K562 (cell line): Measurements from ENCODE around the gene CBX4. TPM values are rescaled to one million over a fixed set of nuclear protein-coding genes. Genes with fewer than 3 reads are reported as not detected.

Experiments used
- ATF7 ChIP-seq: fragments of 450-650 bp; IDR thresholded peaks from 2 replicates; pipeline ENCODE4 v1.7.1; 2014; ENCODE audit warnings: mild to moderate bottlenecking, moderate library complexity
- DPF2 ChIP-seq: fragments of 450-650 bp; IDR thresholded peaks from 2 replicates; pipeline ENCODE4 v1.6.1; 2016
- ELF1 ChIP-seq: fragments of 200-800 bp; sonication (Bioruptor generic); IDR thresholded peaks from 2 replicates; pipeline ENCODE4 v1.6.1; 2016; ENCODE audit warnings: missing genetic modification characterization, missing compliant biosample characterization
- FOXJ2 ChIP-seq: fragments of 200-800 bp; sonication (Bioruptor generic); IDR thresholded peaks from 2 replicates; pipeline ENCODE4 v1.6.1; 2016; ENCODE audit warnings: missing genetic modification characterization, missing compliant biosample characterization
- KHSRP ChIP-seq: fragments of 450-650 bp; IDR thresholded peaks from 2 replicates; pipeline ENCODE4 v1.6.1; 2017
- POLR2B ChIP-seq: fragments of 450-650 bp; IDR thresholded peaks from 2 replicates; pipeline ENCODE4 v1.6.1; 2018; ENCODE audit warnings: low read depth; ENCODE audit not compliant: partially characterized antibody
- SRSF7 ChIP-seq: fragments of 200-400 bp; formaldehyde crosslinking; optimal IDR thresholded peaks from 2 replicates; pipeline ENCODE3; 2017; ENCODE audit warnings: mild to moderate bottlenecking, low read depth, low read length
- YBX1 ChIP-seq: fragments of 450-650 bp; IDR thresholded peaks from 2 replicates; pipeline ENCODE4 v1.7.1; 2016; ENCODE audit warnings: mild to moderate bottlenecking
- ZNF143 ChIP-seq: sonication (generic); formaldehyde crosslinking; IDR thresholded peaks from 2 replicates; pipeline ENCODE4 v1.9.0; 2022; ENCODE audit warnings: mild to moderate bottlenecking, missing genetic modification reagents
- ZNF583 ChIP-seq: fragments of 250-450 bp; sonication (Bioruptor Pico); IDR thresholded peaks from 2 replicates; pipeline ENCODE4 v1.4.0; 2020
- polyA plus RNA-seq, 8 experiments: library from polyadenylated mRNA; depleted of rRNA in 4 of 8; stranded (reverse) in 5 of 8; unstranded in 3 of 8; fragments of >200 nt; fragmentation: Nextera tagmentation in 2 of 8; fragmentation: Illumina TruSeq in 1 of 8; extraction: Ambion mirVana in 2 of 8; extraction: Trizol in 1 of 8; gene quantifications; 2 replicates each; pipeline versions ENCODE4 v1.2.1 to v1.2.3, GENCODE V29; 2011 to 2014; ENCODE audit warnings: inconsistent platforms in 1 of 8, missing spikeins in 1 of 8
- total RNA-seq, 7 experiments: library from RNA; depleted of rRNA in 6 of 7; stranded (reverse); fragments of >200 nt in 6 of 7; fragmentation: Illumina TruSeq in 2 of 7; extraction: Trizol in 2 of 7; gene quantifications; 2 replicates each; pipeline versions ENCODE4 v1.2.1 to v1.2.3, GENCODE V29; 2011 to 2021; ENCODE audit warnings: low replicate concordance in 1 of 7
- TF ChIP-seq, protein P1 (sequence below): fragments of 250-450 bp; sonication (Bioruptor Pico); IDR thresholded peaks from 2 replicates; pipeline ENCODE4 v1.8.0; 2022; ENCODE audit warnings: inconsistent platforms
- TF ChIP-seq, protein P2 (sequence below): sonication (generic); formaldehyde crosslinking; IDR thresholded peaks from 2 replicates; pipeline ENCODE4 v1.8.1; 2023; ENCODE audit warnings: mild to moderate bottlenecking, missing genetic modification reagents
- TF ChIP-seq, protein P3 (sequence below): sonication (generic); formaldehyde crosslinking; IDR thresholded peaks from 2 replicates; pipeline ENCODE4 v1.8.0; 2022; ENCODE audit warnings: mild to moderate bottlenecking, low read depth, missing genetic modification reagents
- TF ChIP-seq, protein P4 (sequence below): sonication (generic); formaldehyde crosslinking; IDR thresholded peaks from 2 replicates; pipeline ENCODE4 v1.4.0; 2020; ENCODE audit warnings: mild to moderate bottlenecking, missing genetic modification reagents
- TF ChIP-seq, protein P5 (sequence below): fragments of 250-450 bp; sonication (Bioruptor Pico); IDR thresholded peaks from 2 replicates; pipeline ENCODE4 v1.8.0; 2021; ENCODE audit warnings: moderate library complexity, mild to moderate bottlenecking, inconsistent platforms
- TF ChIP-seq, protein P6 (sequence below): fragments of 450-650 bp; formaldehyde crosslinking; IDR thresholded peaks from 2 replicates; pipeline ENCODE4 v1.4.0; 2020; ENCODE audit warnings: mild to moderate bottlenecking, moderate library complexity

CBX4 gene
- total and polyA plus RNA-seq, 9 of the 15 experiments (the other 6 are each of a cell fraction or from before 2014, with no cell fraction given): 0.98 to 50.5 (median 10.0) TPM

DNA sequence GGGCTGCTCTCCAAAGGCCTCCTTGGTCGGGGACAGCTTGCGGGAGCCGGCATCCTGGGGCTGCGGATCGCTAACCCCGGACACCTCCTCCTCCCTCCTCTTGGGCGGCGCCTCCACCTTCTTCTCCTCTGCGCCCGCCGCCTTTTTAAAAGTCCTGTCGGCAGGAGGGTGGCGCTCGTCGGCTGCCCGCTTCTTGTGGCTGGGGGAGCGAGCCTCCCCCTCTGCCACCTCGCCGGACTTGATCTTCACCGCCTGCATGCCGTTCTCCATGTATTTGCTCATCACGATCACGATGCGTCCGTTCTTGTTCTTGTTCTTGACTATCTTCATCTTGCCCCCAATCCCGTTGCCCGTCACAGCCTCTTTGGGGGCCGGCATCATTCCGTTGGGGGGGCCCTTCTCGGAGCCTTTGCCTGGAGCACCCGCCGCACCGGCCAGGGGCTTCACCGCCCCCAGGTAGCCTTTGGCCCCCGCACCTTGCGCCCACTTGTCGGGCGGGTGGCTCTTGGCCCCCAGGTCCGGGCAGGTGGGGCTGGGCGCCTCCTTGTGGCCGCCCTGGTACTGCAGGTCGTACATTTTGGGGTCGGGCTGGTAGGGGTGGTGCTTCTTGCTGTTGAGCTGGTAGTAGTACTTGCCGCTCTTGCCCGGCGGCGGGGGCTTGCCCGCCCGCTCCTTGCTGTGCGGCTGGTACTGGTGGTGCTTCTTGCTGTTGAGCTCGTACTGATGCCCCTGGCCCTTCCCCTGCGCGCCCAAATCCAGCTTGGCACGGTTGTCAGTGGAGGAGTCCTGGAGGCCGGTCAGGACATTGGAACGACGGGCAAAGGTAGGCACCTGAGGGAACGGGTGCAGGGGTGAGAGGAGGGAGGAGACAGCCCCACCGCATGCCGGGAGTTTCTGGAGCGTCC, 4.4 kb downstream of the CBX4 start (continued):
- TF ChIP-seq, protein P1, sequence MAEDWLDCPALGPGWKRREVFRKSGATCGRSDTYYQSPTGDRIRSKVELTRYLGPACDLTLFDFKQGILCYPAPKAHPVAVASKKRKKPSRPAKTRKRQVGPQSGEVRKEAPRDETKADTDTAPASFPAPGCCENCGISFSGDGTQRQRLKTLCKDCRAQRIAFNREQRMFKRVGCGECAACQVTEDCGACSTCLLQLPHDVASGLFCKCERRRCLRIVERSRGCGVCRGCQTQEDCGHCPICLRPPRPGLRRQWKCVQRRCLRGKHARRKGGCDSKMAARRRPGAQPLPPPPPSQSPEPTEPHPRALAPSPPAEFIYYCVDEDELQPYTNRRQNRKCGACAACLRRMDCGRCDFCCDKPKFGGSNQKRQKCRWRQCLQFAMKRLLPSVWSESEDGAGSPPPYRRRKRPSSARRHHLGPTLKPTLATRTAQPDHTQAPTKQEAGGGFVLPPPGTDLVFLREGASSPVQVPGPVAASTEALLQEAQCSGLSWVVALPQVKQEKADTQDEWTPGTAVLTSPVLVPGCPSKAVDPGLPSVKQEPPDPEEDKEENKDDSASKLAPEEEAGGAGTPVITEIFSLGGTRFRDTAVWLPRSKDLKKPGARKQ: 0 out of 2 replicates have a peak, but pooled peaks have one; percentile 56
- TF ChIP-seq ZNF143 (CRISPR knock-in tag) (no peak), POLR2B (no peak), ELF1 (tag) (no peak), SRSF7 (no peak), DPF2 (no peak), ZNF583 (CRISPR knock-in tag) (0 out of 2 replicates have a peak, but pooled peaks have one; percentile 28), ATF7 (no peak; the same call in 1 of the 2 replicates), KHSRP (no peak), YBX1 (no peak), FOXJ2 (no peak)
- TF ChIP-seq, protein P2, sequence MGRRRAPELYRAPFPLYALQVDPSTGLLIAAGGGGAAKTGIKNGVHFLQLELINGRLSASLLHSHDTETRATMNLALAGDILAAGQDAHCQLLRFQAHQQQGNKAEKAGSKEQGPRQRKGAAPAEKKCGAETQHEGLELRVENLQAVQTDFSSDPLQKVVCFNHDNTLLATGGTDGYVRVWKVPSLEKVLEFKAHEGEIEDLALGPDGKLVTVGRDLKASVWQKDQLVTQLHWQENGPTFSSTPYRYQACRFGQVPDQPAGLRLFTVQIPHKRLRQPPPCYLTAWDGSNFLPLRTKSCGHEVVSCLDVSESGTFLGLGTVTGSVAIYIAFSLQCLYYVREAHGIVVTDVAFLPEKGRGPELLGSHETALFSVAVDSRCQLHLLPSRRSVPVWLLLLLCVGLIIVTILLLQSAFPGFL (CRISPR knock-in tag): no peak
- TF ChIP-seq, protein P3, sequence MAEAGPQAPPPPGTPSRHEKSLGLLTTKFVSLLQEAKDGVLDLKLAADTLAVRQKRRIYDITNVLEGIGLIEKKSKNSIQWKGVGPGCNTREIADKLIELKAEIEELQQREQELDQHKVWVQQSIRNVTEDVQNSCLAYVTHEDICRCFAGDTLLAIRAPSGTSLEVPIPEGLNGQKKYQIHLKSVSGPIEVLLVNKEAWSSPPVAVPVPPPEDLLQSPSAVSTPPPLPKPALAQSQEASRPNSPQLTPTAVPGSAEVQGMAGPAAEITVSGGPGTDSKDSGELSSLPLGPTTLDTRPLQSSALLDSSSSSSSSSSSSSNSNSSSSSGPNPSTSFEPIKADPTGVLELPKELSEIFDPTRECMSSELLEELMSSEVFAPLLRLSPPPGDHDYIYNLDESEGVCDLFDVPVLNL (CRISPR knock-in tag): no peak
- TF ChIP-seq, protein P4, sequence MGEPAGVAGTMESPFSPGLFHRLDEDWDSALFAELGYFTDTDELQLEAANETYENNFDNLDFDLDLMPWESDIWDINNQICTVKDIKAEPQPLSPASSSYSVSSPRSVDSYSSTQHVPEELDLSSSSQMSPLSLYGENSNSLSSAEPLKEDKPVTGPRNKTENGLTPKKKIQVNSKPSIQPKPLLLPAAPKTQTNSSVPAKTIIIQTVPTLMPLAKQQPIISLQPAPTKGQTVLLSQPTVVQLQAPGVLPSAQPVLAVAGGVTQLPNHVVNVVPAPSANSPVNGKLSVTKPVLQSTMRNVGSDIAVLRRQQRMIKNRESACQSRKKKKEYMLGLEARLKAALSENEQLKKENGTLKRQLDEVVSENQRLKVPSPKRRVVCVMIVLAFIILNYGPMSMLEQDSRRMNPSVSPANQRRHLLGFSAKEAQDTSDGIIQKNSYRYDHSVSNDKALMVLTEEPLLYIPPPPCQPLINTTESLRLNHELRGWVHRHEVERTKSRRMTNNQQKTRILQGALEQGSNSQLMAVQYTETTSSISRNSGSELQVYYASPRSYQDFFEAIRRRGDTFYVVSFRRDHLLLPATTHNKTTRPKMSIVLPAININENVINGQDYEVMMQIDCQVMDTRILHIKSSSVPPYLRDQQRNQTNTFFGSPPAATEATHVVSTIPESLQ: no peak
- TF ChIP-seq, protein P5, sequence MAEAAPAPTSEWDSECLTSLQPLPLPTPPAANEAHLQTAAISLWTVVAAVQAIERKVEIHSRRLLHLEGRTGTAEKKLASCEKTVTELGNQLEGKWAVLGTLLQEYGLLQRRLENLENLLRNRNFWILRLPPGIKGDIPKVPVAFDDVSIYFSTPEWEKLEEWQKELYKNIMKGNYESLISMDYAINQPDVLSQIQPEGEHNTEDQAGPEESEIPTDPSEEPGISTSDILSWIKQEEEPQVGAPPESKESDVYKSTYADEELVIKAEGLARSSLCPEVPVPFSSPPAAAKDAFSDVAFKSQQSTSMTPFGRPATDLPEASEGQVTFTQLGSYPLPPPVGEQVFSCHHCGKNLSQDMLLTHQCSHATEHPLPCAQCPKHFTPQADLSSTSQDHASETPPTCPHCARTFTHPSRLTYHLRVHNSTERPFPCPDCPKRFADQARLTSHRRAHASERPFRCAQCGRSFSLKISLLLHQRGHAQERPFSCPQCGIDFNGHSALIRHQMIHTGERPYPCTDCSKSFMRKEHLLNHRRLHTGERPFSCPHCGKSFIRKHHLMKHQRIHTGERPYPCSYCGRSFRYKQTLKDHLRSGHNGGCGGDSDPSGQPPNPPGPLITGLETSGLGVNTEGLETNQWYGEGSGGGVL (CRISPR knock-in tag): no peak
- TF ChIP-seq, protein P6, sequence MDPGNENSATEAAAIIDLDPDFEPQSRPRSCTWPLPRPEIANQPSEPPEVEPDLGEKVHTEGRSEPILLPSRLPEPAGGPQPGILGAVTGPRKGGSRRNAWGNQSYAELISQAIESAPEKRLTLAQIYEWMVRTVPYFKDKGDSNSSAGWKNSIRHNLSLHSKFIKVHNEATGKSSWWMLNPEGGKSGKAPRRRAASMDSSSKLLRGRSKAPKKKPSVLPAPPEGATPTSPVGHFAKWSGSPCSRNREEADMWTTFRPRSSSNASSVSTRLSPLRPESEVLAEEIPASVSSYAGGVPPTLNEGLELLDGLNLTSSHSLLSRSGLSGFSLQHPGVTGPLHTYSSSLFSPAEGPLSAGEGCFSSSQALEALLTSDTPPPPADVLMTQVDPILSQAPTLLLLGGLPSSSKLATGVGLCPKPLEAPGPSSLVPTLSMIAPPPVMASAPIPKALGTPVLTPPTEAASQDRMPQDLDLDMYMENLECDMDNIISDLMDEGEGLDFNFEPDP (CRISPR knock-in tag): 0 out of 2 replicates have a peak, but pooled peaks have one; percentile 60
